HG03520 (cell line): ENCODE measurements around the gene MRPL4.

Experiments
- ATAC-seq: cut with Tn5 transposase; IDR thresholded peaks from one replicate; pipeline ENCODE4 v1.9.1; 2021; ENCODE audit warnings: mild to moderate bottlenecking, moderate library complexity; ENCODE audit not compliant: unreplicated experiment

The MRPL4 gene

GRCh38 chr19:10286803-10287737, 35.1 kb downstream of the MRPL4 start, which contains the start of gene ICAM4:
ICAM4 (plus strand) TSS chr19:10286955; CDS start chr19:10287013, 58 bp downstream.
- no peak for ATAC-seq

DNA sequence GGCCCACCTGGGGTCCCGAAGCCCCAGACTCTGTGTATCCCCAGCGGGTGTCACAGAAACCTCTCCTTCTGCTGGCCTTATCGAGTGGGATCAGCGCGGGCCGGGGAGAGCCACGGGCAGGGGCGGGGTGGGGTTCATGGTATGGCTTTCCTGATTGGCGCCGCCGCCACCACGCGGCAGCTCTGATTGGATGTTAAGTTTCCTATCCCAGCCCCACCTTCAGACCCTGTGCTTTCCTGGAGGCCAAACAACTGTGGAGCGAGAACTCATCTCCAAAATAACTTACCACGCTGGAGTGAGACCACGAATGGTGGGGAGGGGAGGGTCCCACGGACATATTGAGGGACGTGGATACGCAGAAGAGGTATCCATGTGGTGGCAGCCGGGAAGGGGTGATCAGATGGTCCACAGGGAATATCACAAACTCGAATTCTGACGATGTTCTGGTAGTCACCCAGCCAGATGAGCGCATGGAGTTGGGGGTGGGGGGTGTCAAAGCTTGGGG, 36.7 kb downstream of the MRPL4 start:
- no peak for ATAC-seq

GRCh38 chr19:10289167-10289835, 37.3 kb downstream of the MRPL4 start:
- no peak for ATAC-seq

DNA sequence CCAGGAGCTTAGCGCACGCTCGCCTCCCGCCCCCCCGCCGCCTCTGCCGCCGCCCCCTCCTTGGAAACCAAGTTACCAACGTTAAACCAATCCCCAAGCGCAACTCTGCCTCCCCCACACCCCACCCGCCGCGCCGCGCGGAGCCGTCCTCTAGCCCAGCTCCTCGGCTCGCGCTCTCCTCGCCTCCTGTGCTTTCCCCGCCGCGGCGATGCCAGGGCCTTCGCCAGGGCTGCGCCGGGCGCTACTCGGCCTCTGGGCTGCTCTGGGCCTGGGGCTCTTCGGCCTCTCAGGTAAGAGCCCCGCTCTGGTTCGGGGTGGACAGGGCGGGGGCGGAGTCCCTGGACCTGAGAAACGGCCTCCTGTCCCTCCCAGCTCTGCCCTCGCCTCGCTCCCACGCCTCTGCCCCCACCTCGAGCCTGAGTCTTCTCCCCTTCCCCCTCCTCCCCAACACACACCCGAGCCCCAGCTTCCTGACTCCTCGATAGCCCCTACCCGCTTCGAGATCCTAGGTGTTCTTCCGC, 37.9 kb downstream of the MRPL4 start, which contains the start of gene ICAM5:
Gene ICAM5 (plus strand): TSS at position 117 of the 521 bp plus-strand sequence. CDS start 92 bp downstream, at position 209.
- no peak for ATAC-seq

DNA sequence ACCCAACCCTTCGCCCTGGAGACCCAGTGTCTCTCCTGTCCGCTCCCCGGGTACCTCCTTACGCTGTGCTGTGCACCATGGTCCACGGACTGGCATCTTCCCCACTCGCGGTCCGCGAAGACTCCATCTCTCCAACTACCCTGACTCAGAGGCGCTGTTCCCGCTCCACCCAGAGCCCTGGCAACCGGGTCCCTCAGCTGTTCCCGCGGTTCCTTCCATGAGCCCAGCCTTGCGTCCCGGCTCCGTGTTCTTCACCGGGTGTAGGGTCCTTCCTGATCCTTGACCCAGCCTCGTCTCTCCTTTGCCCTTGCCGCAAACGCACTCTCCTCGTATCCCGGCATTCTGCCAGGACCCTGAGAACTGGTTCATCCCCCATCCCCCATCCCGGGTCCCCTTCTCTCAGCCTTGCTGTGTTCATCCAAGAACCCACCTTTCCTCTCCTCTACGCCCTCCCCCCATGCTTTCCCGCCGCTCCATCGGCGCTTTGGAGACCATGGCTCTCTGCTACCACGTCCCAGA, 38.4 kb downstream of the MRPL4 start:
- no peak for ATAC-seq

DNA sequence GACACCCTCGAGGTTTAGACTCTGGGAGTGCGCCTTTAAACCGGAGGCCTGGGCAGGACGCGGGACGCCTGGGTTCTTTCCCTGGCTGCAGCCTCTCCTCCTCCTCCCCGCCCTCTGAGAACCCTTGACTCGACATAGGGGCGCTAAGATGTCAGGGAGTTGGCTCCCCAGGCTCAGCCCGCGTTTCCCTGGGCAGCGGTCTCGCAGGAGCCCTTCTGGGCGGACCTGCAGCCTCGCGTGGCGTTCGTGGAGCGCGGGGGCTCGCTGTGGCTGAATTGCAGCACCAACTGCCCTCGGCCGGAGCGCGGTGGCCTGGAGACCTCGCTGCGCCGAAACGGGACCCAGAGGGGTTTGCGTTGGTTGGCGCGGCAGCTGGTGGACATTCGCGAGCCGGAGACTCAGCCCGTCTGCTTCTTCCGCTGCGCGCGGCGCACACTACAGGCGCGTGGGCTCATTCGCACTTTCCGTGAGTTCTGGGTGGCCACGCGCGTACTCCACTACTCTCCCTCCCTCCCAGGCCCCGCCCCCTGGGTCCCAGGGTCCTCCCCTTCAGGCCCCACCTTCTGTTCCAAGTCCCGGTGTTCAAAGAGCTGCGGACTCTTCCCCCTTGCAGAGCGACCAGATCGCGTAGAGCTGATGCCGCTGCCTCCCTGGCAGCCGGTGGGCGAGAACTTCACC, 39.0 kb downstream of the MRPL4 start:
- no peak for ATAC-seq

- no peak for ATAC-seq
These were observed 39.7 kb downstream of the MRPL4 start for GRCh38 chr19:10291554-10292205.

- no peak for ATAC-seq
These were observed 40.3 kb downstream of the MRPL4 start for GRCh38 chr19:10292206-10292788.

DNA sequence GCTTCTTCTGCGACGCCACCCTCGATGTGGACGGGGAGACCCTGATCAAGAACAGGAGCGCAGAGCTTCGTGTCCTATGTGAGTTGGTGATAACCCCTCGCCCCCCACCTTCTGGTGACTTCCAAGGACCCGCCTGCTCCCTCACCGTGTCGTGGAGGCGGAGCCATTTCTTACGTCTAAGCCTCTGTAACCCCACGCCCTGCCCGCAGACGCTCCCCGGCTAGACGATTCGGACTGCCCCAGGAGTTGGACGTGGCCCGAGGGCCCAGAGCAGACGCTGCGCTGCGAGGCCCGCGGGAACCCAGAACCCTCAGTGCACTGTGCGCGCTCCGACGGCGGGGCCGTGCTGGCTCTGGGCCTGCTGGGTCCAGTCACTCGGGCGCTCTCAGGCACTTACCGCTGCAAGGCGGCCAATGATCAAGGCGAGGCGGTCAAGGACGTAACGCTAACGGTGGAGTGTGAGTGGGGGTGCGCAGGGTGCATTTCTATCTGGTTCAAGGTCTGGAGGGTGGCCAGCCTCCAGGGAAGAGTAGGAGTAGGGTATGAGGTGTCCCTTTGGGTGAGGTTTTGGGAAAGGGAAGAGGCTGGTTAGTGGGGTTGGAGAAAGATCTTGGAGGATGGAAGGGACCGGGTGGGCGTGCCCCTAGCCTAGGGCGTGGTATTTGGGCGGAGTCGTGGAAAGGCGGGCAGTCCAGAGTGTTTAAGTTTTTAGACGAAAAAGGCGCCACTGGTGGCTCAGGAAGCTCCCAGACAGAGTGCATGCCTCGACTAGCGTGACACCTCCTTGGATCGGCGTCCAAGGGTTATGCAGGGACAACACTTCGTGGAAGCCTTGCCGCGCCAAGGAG, 41.0 kb downstream of the MRPL4 start:
- no peak for ATAC-seq

DNA sequence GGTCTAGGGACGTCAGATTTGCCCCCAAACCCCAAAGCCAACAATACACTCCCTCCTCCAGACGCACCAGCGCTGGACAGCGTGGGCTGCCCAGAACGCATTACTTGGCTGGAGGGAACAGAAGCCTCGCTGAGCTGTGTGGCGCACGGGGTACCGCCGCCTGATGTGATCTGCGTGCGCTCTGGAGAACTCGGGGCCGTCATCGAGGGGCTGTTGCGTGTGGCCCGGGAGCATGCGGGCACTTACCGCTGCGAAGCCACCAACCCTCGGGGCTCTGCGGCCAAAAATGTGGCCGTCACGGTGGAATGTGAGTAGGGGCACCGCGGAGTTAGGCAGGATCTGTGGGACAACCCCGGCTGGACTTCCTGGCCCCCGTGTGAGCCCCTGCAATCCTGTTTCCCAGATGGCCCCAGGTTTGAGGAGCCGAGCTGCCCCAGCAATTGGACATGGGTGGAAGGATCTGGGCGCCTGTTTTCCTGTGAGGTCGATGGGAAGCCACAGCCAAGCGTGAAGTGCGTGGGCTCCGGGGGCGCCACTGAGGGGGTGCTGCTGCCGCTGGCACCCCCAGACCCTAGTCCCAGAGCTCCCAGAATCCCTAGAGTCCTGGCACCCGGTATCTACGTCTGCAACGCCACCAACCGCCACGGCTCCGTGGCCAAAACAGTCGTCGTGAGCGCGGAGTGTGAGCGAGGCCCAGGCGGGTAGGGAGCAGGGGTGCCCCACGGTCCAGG, 41.8 kb downstream of the MRPL4 start:
- no peak for ATAC-seq

GRCh38 chr19:10294368-10294697, 42.3 kb downstream of the MRPL4 start:
- no peak for ATAC-seq

DNA sequence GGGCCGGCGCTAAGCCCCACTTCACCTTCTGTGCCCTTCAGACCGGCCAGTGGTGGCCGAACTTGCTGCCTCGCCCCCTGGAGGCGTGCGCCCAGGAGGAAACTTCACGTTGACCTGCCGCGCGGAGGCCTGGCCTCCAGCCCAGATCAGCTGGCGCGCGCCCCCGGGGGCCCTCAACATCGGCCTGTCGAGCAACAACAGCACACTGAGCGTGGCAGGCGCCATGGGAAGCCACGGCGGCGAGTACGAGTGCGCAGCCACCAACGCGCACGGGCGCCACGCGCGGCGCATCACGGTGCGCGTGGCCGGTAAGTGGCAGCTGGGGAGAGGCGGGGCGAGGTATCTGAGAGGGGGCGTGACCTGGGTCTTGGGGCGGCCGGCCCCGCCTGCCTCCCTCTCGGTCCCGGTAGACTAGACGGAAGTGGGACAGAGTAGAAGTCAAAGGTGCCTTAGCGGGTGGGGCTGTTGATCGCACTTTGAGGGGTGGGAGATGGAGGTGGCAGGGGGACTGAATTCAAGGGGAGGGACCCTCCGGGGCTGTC, 43.4 kb downstream of the MRPL4 start:
- no peak for ATAC-seq

GRCh38 chr19:10295847-10296591, 44.0 kb downstream of the MRPL4 start:
- no peak for ATAC-seq

- ATAC-seq = no peak
These were observed 47.8 kb downstream of the MRPL4 start for GRCh38 chr19:10299545-10300458.

GRCh38 chr19:10305139-10305806, 53.3 kb downstream of the MRPL4 start:
- ATAC-seq = no peak

DNA sequence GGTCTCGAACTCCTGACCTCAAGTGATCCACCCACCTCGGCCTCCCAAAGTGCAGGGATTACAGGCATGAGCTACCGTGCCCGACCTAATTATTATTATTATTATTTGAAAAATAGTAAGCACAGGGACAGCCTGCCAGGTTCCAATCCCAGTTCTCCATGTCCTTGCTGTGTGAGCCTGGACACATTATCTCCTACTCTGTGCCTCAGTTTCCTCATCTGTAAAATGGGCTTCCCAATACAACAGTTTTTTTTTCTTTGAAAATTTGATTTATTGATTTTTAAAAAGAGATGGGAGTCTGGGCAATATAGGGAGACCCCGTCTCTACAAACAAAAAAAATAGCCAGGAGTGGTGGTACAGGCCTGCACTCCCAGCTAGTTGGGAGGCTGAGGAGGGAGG, 54.3 kb downstream of the MRPL4 start:
- ATAC-seq = no peak
